GM10248 (cell line): ENCODE measurements around the gene PLA2G4A.

Source experiments
- CTCF ChIA-PET: fragments of 300-600 bp; sonication (Branson Sonifier 250); formaldehyde crosslinking; extraction: SDS; loops from one replicate; lab custom pipeline; 2021; ENCODE audit warnings: antibody characterized with exemption; lab: Yijun Ruan, JAX
- POLR2A ChIA-PET: fragments of 350-650 bp; sonication (Branson Sonifier 250); formaldehyde crosslinking; extraction: SDS; loops from one replicate; lab custom pipeline; 2020; ENCODE audit warnings: antibody characterized with exemption; lab: Yijun Ruan, JAX
- DNase-seq: peaks from one replicate; pipeline ENCODE4 v3.0.0; 2012; ENCODE audit errors: extremely low spot score
- CTCF ChIP-seq: IDR thresholded peaks from 2 replicates; pipeline ENCODE4 v1.5.1; 2012; ENCODE audit warnings: mild to moderate bottlenecking, low read depth; ENCODE audit errors: extremely low read depth, missing control alignments, control extremely low read depth

The PLA2G4A gene

GRCh38 chr1:186858923-186859322 is 30.2 kb downstream of the PLA2G4A start:
- no peak for TF ChIP-seq CTCF

GRCh38 chr1:186859995-186860394 is 31.2 kb downstream of the PLA2G4A start:
- CTCF ChIA-PET: interaction anchor here (0.9 to 1.4 kb wide), 4 partner anchors 10 to 53 kb away, joined by 3 to 4 read pairs (median 3); no protein-coding TSS in a partner anchor
- POLR2A ChIA-PET: no interaction called here

More at GRCh38 chr1:186858923-186859322, 30.2 kb downstream of the PLA2G4A start:
- POLR2A ChIA-PET: interaction anchor here (1.4 kb wide), 1 partner anchor 10 kb away, joined by 5 read pairs; no protein-coding TSS in a partner anchor
- DNase-seq: no peak
- CTCF ChIA-PET: interaction anchor here (1.5 kb wide), 1 partner anchor 12 kb away, joined by 3 read pairs; no protein-coding TSS in a partner anchor

GRCh38 chr1:186864296-186864695 is 35.5 kb downstream of the PLA2G4A start:
- POLR2A ChIA-PET: no interaction called here
- CTCF ChIA-PET: interaction anchor here (1.6 kb wide), 1 partner anchor 18 kb away, joined by 4 read pairs; no protein-coding TSS in a partner anchor
- no peak for DNase-seq
- no peak for TF ChIP-seq CTCF

More at GRCh38 chr1:186859995-186860394, 31.2 kb downstream of the PLA2G4A start:
- no peak for TF ChIP-seq CTCF
- no peak for DNase-seq

- ChIA-PET CTCF (interaction anchor here (1.0 to 1.3 kb wide), 2 partner anchors 19 to 30 kb away, joined by 3 to 5 read pairs; no protein-coding TSS in a partner anchor), POLR2A (no interaction called here)
- TF ChIP-seq CTCF: no peak
- DNase-seq: peak; percentile 32
Observed at GRCh38 chr1:186865253-186865652, 36.5 kb downstream of the PLA2G4A start.

- no peak for TF ChIP-seq CTCF
- ChIA-PET CTCF (interaction anchor here (1.0 to 1.3 kb wide), 2 partner anchors 20 to 30 kb away, joined by 3 to 5 read pairs; no protein-coding TSS in a partner anchor), POLR2A (no interaction called here)
- no peak for DNase-seq
Observed at GRCh38 chr1:186865857-186866256, 37.1 kb downstream of the PLA2G4A start.

- TF ChIP-seq CTCF: no peak
- no peak for DNase-seq
- POLR2A ChIA-PET: no interaction called here
- CTCF ChIA-PET: no interaction called here
Observed at GRCh38 chr1:186869526-186870228, 40.9 kb downstream of the PLA2G4A start.
